Tibial nerve (tissue), 4 donors: ENCODE measurements around the gene TNFRSF25. TPM values are rescaled to one million over a fixed set of nuclear protein-coding genes. Genes with fewer than 3 reads are reported as not detected.

Source experiments
- DNase-seq, 2 donors: peaks; one replicate each; pipeline ENCODE4 v3.0.0-alpha.2; 2019; ENCODE audit warnings: low spot score in 2 of 2
- H3K27ac ChIP-seq, 4 donors: fragments of 200-600 bp; sonication (generic) in 3 of 4; one replicate each; pipeline ENCODE4 v1.5.1; 2017 to 2019; ENCODE audit warnings: mild to moderate bottlenecking in 1 of 4
- H3K27me3 ChIP-seq, 2 donors: fragments of 200-600 bp; sonication (generic) in 1 of 2; one replicate each; pipeline versions ENCODE4 v1.5.1 to v1.6.0; 2017 to 2019
- H3K36me3 ChIP-seq, 3 donors: fragments of 200-600 bp; sonication (generic); one replicate each; pipeline ENCODE4 v1.5.1; 2018 to 2019
- H3K4me1 ChIP-seq, 4 donors: fragments of 200-600 bp; sonication (generic) in 3 of 4; one replicate each; pipeline ENCODE4 v1.5.1; 2017 to 2019
- H3K4me3 ChIP-seq, 4 donors: fragments of 200-600 bp; sonication (generic) in 3 of 4; one replicate each; pipeline ENCODE4 v1.5.1; 2017 to 2019; ENCODE audit warnings: mild to moderate bottlenecking in 1 of 4, moderate library complexity in 1 of 4
- H3K9me3 ChIP-seq, 4 donors: fragments of 200-600 bp; sonication (generic) in 3 of 4; one replicate each; pipeline ENCODE4 v1.5.1; 2017 to 2019
- CTCF ChIP-seq, 5 experiments: fragments of 200-600 bp in 3 of 5; fragments of 450-650 bp in 2 of 5; sonication (generic) in 3 of 5; IDR thresholded peaks; one replicate each; pipeline ENCODE4 v1.5.1; 2016 to 2019; ENCODE audit warnings: antibody characterized with exemption in 5 of 5, mild to moderate bottlenecking in 3 of 5, moderate library complexity in 2 of 5
- EP300 ChIP-seq, 2 donors: sonication (generic); formaldehyde crosslinking; IDR thresholded peaks; one replicate each; pipeline ENCODE4 v1.6.1; 2017; ENCODE audit warnings: antibody characterized with exemption in 2 of 2, mild to moderate bottlenecking in 1 of 2
- POLR2A ChIP-seq, 2 donors: fragments of 450-650 bp; IDR thresholded peaks; one replicate each; pipeline ENCODE4 v1.6.1; 2017; ENCODE audit warnings: antibody characterized with exemption in 2 of 2, mild to moderate bottlenecking in 2 of 2, moderate library complexity in 2 of 2
- WGBS, 2 donors: methylation state at CpG; one replicate each; pipeline ENCODE4 v1.1.5; 2018; 5-methylcytosine and 5-hydroxymethylcytosine counted together
- total RNA-seq, 4 donors: library from RNA; depleted of rRNA; stranded (reverse); fragments of >200 nt; gene quantifications; one replicate each; pipeline ENCODE4 v1.1.0, GENCODE V29; 2016

The TNFRSF25 gene
- total RNA-seq, 4 donors from 2014 or later = 32.3 to 79.8 (median 53.4) TPM

- DNase-seq = no peak
- H3K4me3 ChIP-seq = no peak overlapping the region
- 93 to 96% methylated on average over 4 to 9 of the region's 9 CpGs for WGBS, 2 donors
- no peaks in the 10 kb centered on the region for H3K9me3 ChIP-seq
- no peak for TF ChIP-seq EP300 (IDR thresholded peaks at IDR 0.05)
- no peak for TF ChIP-seq POLR2A (IDR thresholded peaks at IDR 0.05)
- TF ChIP-seq CTCF (IDR thresholded peaks at IDR 0.05) = no peak
- peaks cover 0 to 92% of the 10 kb centered on the region in 2 donors for H3K27me3 ChIP-seq
- no peaks in the 10 kb centered on the region for H3K36me3 ChIP-seq
- H3K27ac ChIP-seq = no peak overlapping the region
- peaks cover 0 to 27% (median 8%) of the 10 kb centered on the region in 4 donors for H3K4me1 ChIP-seq
Observed at GRCh38 chr1:6426277-6426971, 39.5 kb downstream of the TNFRSF25 start.

GRCh38 chr1:6425658-6426057 lies 40.3 kb downstream of the TNFRSF25 start:
- H3K27ac ChIP-seq = no peak overlapping the region
- no peak for DNase-seq
- peaks cover 0 to 30% (median 10%) of the 10 kb centered on the region in 4 donors for H3K4me1 ChIP-seq
- H3K27me3 ChIP-seq = peaks cover 0 to 96% of the 10 kb centered on the region in 2 donors
- H3K9me3 ChIP-seq = no peaks in the 10 kb centered on the region
- TF ChIP-seq POLR2A (IDR thresholded peaks at IDR 0.05) = no peak
- TF ChIP-seq EP300 (IDR thresholded peaks at IDR 0.05) = no peak
- no peak for TF ChIP-seq CTCF (IDR thresholded peaks at IDR 0.05)
- H3K36me3 ChIP-seq = no peaks in the 10 kb centered on the region
- no peak overlapping the region for H3K4me3 ChIP-seq
- WGBS, 2 donors = 80 to 81% methylated on average over 6 of the region's 6 CpGs

- H3K27me3 ChIP-seq = peaks cover 0 to 96% of the 10 kb centered on the region in 2 donors
Observed at GRCh38 chr1:6424619-6425593, 41.1 kb downstream of the TNFRSF25 start, which contains the start of gene ESPN. ESPN (plus strand) TSS chr1:6424776; CDS start chr1:6424956, 180 bp downstream.

GRCh38 chr1:6424000-6424565 lies 41.9 kb downstream of the TNFRSF25 start:
- Histone ChIP-seq H3K27me3 (peaks cover 0 to 96% of the 10 kb centered on the region in 2 donors), H3K4me1 (peaks cover 0 to 46% (median 23%) of the 10 kb centered on the region in 4 donors), H3K4me3 (no peak overlapping the region), H3K36me3 (no peaks in the 10 kb centered on the region), H3K27ac (no peak overlapping the region), H3K9me3 (no peaks in the 10 kb centered on the region)
- 5 to 6% methylated on average over 31 to 35 of the region's 35 CpGs for WGBS, 2 donors
- DNase-seq = no peak
- TF ChIP-seq EP300 (IDR thresholded peaks at IDR 0.05) (no peak), CTCF (IDR thresholded peaks at IDR 0.05) (no peak), POLR2A (IDR thresholded peaks at IDR 0.05) (no peak)

More at GRCh38 chr1:6424619-6425593, 41.1 kb downstream of the TNFRSF25 start, which contains the start of gene ESPN:
- no peaks in the 10 kb centered on the region for H3K9me3 ChIP-seq
- H3K36me3 ChIP-seq = no peaks in the 10 kb centered on the region
- peak within 1 kb of the TSS in 1 of 4 donors; percentile 13 for H3K4me3 ChIP-seq
- no peak for DNase-seq
- TF ChIP-seq EP300 (IDR thresholded peaks at IDR 0.05) = no peak
- TF ChIP-seq CTCF (IDR thresholded peaks at IDR 0.05) = no peak
- no peak for TF ChIP-seq POLR2A (IDR thresholded peaks at IDR 0.05)
- H3K27ac ChIP-seq = no peak within 1 kb of the TSS
- 29 to 38% methylated on average over 11 of the region's 99 CpGs for WGBS, 2 donors
- peaks cover 0 to 38% (median 16%) of the 10 kb centered on the region in 4 donors for H3K4me1 ChIP-seq
